Calu3 (cell line): ENCODE data around the gene FTCD. TPM values are rescaled to one million over a fixed set of nuclear protein-coding genes. Genes with fewer than 3 reads are reported as not detected.

Experiments used
- BruUV-seq: library from RNA; stranded (reverse); fragments of 400-500 nt; replicated peaks from 2 replicates; lab custom pipeline; 2021; lab: Mats Ljungman, UMichigan
- CTCF ChIA-PET: fragments of 300-600 bp; sonication (Branson Sonifier 250); formaldehyde crosslinking; loops from one replicate; lab custom pipeline; 2022; ENCODE audit warnings: antibody characterized with exemption; lab: Charles Lee
- DNase-seq: peaks from one replicate; pipeline ENCODE4 v3.0.0; 2022
- H3K27ac Mint-ChIP-seq: one replicate; pipeline ENCODE4 v1.8.0; 2022; ENCODE audit warnings: mixed read lengths; ENCODE audit not compliant: unreplicated experiment
- H3K27me3 Mint-ChIP-seq: one replicate; pipeline ENCODE4 v1.8.0; 2022; ENCODE audit warnings: mixed read lengths; ENCODE audit not compliant: unreplicated experiment
- H3K36me3 Mint-ChIP-seq: one replicate; pipeline ENCODE4 v1.8.0; 2022; ENCODE audit warnings: mild to moderate bottlenecking, moderate library complexity, mixed read lengths; ENCODE audit not compliant: insufficient read depth, unreplicated experiment
- H3K4me1 Mint-ChIP-seq: one replicate; pipeline ENCODE4 v1.8.0; 2022; ENCODE audit warnings: mild to moderate bottlenecking, low read depth, mixed read lengths; ENCODE audit not compliant: unreplicated experiment
- H3K4me3 Mint-ChIP-seq: one replicate; pipeline ENCODE4 v1.8.0; 2022; ENCODE audit warnings: mild to moderate bottlenecking, low read depth, moderate library complexity, mixed read lengths; ENCODE audit not compliant: unreplicated experiment
- H3K9me3 Mint-ChIP-seq: one replicate; pipeline ENCODE4 v1.8.0; 2022; ENCODE audit warnings: low read depth, mixed read lengths; ENCODE audit not compliant: unreplicated experiment
- intact Hi-C: fragments of 100-400 bp; cut with micrococcal nuclease; formaldehyde crosslinking; loops from one replicate; pipeline ENCODE4 v1.10.0; 2022; ENCODE audit not compliant: unreplicated experiment
- total RNA-seq: library from RNA; stranded (reverse); gene quantifications from 2 replicates; pipeline ENCODE4 v1.2.3, GENCODE V29; 2022
- TF ChIP-seq, protein P1 (sequence below): fragments of 200-600 bp; IDR thresholded peaks from one replicate; pipeline ENCODE4 v1.8.0; 2022; ENCODE audit warnings: antibody characterized with exemption; ENCODE audit not compliant: unreplicated experiment

The FTCD gene
- total RNA-seq, 1 experiment from 2014 or later: 0.31 TPM

DNA sequence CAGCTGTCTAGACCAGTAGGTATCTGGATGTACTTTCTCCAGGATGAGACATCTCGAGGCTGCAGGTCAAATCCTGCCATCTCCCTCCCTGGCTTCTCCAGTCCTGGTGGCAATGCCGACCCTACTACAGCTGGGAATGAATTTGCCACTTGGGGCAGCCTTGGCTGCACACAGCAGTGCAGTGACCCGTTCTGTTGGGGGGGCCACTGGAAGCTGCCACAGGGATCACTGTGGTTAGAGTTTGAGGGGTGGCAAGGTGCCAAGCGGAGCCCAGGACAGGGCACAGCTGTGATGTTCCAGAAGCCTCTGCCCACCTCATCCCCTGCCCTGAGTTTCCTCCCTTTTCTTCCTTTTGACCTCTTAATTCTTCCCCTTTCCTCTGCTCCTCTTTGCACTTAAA, 40.4 kb downstream of the FTCD start:
- Mint-ChIP-seq H3K4me1 (no peaks in the 10 kb centered on the region), H3K36me3 (no peaks in the 10 kb centered on the region), H3K4me3 (no peak overlapping the region), H3K27ac (no peak overlapping the region), H3K27me3 (no peaks in the 10 kb centered on the region), H3K9me3 (no peaks in the 10 kb centered on the region)
- TF ChIP-seq, protein P1, sequence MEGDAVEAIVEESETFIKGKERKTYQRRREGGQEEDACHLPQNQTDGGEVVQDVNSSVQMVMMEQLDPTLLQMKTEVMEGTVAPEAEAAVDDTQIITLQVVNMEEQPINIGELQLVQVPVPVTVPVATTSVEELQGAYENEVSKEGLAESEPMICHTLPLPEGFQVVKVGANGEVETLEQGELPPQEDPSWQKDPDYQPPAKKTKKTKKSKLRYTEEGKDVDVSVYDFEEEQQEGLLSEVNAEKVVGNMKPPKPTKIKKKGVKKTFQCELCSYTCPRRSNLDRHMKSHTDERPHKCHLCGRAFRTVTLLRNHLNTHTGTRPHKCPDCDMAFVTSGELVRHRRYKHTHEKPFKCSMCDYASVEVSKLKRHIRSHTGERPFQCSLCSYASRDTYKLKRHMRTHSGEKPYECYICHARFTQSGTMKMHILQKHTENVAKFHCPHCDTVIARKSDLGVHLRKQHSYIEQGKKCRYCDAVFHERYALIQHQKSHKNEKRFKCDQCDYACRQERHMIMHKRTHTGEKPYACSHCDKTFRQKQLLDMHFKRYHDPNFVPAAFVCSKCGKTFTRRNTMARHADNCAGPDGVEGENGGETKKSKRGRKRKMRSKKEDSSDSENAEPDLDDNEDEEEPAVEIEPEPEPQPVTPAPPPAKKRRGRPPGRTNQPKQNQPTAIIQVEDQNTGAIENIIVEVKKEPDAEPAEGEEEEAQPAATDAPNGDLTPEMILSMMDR: no peak
- DNase-seq: no peak
- no TSS peak for BruUV-seq
- intact Hi-C loops: no loop called here
- CTCF ChIA-PET: no interaction called here

DNA sequence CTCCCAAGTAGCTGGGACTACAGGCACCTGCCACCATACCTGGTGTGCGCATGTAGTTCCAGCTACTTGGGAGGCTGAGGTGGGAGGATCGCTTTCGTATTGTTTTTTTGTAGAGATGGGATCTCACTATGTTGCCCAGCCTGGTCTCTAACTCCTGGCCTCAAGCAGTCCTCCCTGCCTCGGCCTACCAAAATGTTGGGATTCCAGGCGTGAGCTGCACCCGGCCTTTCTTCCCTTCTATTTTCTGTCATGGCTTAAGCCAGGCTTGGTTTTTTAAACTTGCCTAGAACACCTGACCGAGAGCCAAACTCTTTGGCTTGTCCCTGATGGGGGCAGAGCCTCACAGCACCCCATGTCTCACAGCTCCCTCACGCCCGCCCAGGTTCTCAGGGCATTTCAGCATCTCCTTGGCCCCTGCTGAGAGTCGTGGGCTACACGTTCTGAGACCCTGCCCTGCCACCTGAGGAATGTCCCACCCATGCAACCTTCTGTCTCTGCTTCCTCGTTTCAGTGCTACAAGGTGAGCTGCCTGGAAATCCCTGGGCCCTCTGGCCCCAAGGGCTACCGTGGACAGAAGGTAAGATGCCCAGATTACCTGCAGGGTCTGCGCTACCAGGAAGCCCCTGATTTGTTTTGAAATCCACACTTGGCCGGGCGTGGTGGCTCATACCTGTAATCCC, 41.7 kb downstream of the FTCD start:
- H3K4me1 Mint-ChIP-seq: no peaks in the 10 kb centered on the region
- CTCF ChIA-PET: no interaction called here
- H3K4me3 Mint-ChIP-seq: no peak overlapping the region
- intact Hi-C loops: no loop called here
- no TSS peak for BruUV-seq
- no peak for DNase-seq
- no peaks in the 10 kb centered on the region for H3K9me3 Mint-ChIP-seq
- no peaks in the 10 kb centered on the region for H3K27me3 Mint-ChIP-seq
- H3K27ac Mint-ChIP-seq: no peak overlapping the region
- H3K36me3 Mint-ChIP-seq: no peaks in the 10 kb centered on the region
- TF ChIP-seq, protein P1: no peak

DNA sequence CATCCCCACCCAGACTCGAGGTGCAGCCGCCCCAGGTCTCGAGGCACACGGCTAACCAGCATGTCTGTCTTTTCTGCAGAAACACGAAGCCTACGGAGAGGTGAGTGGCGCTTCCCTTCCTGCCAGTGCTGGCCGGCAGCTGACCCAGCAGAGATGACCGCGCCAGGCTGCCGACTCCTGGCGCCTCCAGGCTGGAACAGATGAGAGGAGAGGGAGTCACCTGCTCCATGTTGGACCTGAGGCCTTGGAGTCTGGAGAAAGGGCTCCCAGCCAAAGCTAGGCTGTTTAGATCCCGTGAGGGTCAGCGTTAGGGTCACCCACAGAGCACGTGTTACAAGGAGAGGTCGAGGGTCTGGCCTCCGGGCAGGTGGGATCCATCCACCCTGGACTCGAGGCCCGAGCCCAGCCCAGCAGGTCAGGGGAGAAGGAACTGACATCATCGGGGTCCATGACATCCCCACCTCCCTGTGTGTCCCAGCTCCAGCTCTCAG, 42.6 kb downstream of the FTCD start:
- Mint-ChIP-seq H3K36me3 (no peaks in the 10 kb centered on the region), H3K9me3 (no peaks in the 10 kb centered on the region), H3K4me3 (no peak overlapping the region), H3K27me3 (no peaks in the 10 kb centered on the region), H3K27ac (no peak overlapping the region), H3K4me1 (no peaks in the 10 kb centered on the region)
- CTCF ChIA-PET: no interaction called here
- intact Hi-C loops: no loop called here
- TF ChIP-seq, protein P1: no peak
- no peak for DNase-seq
- no TSS peak for BruUV-seq

DNA sequence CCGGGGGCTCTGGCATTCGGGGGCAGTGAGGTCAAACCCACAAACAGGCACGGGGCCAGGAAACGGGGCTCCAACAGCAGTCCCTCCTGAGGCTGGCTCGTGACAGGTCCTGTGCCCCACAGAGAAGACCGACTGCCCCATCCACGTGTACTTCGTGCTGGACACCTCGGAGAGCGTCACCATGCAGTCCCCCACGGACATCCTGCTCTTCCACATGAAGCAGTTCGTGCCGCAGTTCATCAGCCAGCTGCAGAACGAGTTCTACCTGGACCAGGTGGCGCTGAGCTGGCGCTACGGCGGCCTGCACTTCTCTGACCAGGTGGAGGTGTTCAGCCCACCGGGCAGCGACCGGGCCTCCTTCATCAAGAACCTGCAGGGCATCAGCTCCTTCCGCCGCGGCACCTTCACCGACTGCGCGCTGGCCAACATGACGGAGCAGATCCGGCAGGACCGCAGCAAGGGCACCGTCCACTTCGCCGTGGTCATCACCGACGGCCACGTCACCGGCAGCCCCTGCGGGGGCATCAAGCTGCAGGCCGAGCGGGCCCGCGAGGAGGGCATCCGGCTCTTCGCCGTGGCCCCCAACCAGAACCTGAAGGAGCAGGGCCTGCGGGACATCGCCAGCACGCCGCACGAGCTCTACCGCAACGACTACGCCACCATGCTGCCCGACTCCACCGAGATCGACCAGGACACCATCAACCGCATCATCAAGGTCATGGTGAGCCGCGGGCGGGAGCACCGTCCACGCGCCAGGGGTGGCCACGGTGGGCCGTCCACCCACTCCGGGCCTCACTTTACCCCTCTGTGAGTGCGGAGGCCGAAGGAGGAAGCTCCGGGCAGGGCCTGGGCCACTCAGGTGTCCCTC, 43.3 kb downstream of the FTCD start:
- CTCF ChIA-PET: no interaction called here
- H3K9me3 Mint-ChIP-seq: no peaks in the 10 kb centered on the region
- no peak for DNase-seq
- no peaks in the 10 kb centered on the region for H3K27me3 Mint-ChIP-seq
- H3K36me3 Mint-ChIP-seq: no peaks in the 10 kb centered on the region
- BruUV-seq: no TSS peak
- no peak overlapping the region for H3K27ac Mint-ChIP-seq
- H3K4me1 Mint-ChIP-seq: no peaks in the 10 kb centered on the region
- intact Hi-C loops: no loop called here
- no peak overlapping the region for H3K4me3 Mint-ChIP-seq
- TF ChIP-seq, protein P1: no peak
